ENCODE results near the gene HHIP.

HHIP gene

GRCh38 chr4:144701683-144702233 lies 55.8 kb downstream of the HHIP start:
- DNase-seq (ENCODE audit: low read depth), result no peak
- no peak for TF ChIP-seq CTCF (IDR thresholded peaks at IDR 0.05; ENCODE audit: control insufficient read depth, extremely low read depth, insufficient read depth)
- H3K4me3 ChIP-seq (ENCODE audit: low read depth, low read length), result no peak overlapping the region

- H3K4me3 ChIP-seq (ENCODE audit: low read depth, low read length), result no peak overlapping the region
- TF ChIP-seq CTCF (IDR thresholded peaks at IDR 0.05; ENCODE audit: control insufficient read depth, extremely low read depth, insufficient read depth), result no peak
- no peak for DNase-seq (ENCODE audit: low read depth)
These were observed 57.5 kb downstream of the HHIP start for GRCh38 chr4:144703494-144703893.

GRCh38 chr4:144705601-144706590 lies 59.9 kb downstream of the HHIP start:
- H3K4me3 ChIP-seq (ENCODE audit: low read depth, low read length), result no peak overlapping the region
- DNase-seq (ENCODE audit: low read depth), result no peak

GRCh38 chr4:144709159-144709558 lies 63.2 kb downstream of the HHIP start:
- DNase-seq (ENCODE audit: low read depth), result no peak
- no peak for TF ChIP-seq CTCF (IDR thresholded peaks at IDR 0.05; ENCODE audit: control insufficient read depth, extremely low read depth, insufficient read depth)

More at GRCh38 chr4:144705601-144706590, 59.9 kb downstream of the HHIP start:
- TF ChIP-seq CTCF (IDR thresholded peaks at IDR 0.05; ENCODE audit: control insufficient read depth, extremely low read depth, insufficient read depth), result no peak

GRCh38 chr4:144709793-144710525 lies 64.0 kb downstream of the HHIP start:
- no peak for DNase-seq (ENCODE audit: low read depth)
- no peak overlapping the region for H3K4me3 ChIP-seq (ENCODE audit: low read depth, low read length)
- no peak for TF ChIP-seq CTCF (IDR thresholded peaks at IDR 0.05; ENCODE audit: control insufficient read depth, extremely low read depth, insufficient read depth)

More at GRCh38 chr4:144709159-144709558, 63.2 kb downstream of the HHIP start:
- no peak overlapping the region for H3K4me3 ChIP-seq (ENCODE audit: low read depth, low read length)

- no peak for TF ChIP-seq CTCF (IDR thresholded peaks at IDR 0.05; ENCODE audit: control insufficient read depth, extremely low read depth, insufficient read depth)
- H3K4me3 ChIP-seq (ENCODE audit: low read depth, low read length), result no peak overlapping the region
- no peak for DNase-seq (ENCODE audit: low read depth)
These were observed 64.6 kb downstream of the HHIP start for GRCh38 chr4:144710526-144710912.
